GM19372 (cell line): ENCODE data around the gene TBCE.
"Not testable (repeated sequence)": the region's sequence is repeated elsewhere in the genome, so short reads cannot be mapped to it uniquely, and the experiment has no call there.

Experiments used
- ATAC-seq: cut with Tn5 transposase; IDR thresholded peaks from one replicate; pipeline ENCODE4 v1.9.1; 2021; ENCODE audit warnings: mild to moderate bottlenecking, low read depth, moderate library complexity; ENCODE audit not compliant: unreplicated experiment

The TBCE gene

DNA sequence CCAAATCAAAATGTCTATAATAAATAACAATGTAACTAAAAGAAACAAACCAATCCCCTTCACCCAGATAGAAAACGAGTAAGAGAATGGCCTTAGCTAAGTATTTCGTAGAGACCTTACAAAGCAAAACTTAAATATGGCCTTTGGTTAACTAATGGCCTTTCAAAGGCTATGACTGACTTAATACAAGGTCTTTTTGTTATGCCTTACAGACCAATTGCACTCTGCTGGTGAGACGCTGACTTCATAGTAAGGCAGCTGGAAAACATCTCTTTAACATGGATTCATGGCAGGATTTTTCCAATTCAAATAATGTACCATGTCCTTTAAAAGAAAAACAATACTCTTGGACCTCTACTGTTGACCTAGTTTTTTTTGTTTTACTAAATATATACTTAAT, 15.8 kb upstream of the TBCE start:
- ATAC-seq, result no peak

DNA sequence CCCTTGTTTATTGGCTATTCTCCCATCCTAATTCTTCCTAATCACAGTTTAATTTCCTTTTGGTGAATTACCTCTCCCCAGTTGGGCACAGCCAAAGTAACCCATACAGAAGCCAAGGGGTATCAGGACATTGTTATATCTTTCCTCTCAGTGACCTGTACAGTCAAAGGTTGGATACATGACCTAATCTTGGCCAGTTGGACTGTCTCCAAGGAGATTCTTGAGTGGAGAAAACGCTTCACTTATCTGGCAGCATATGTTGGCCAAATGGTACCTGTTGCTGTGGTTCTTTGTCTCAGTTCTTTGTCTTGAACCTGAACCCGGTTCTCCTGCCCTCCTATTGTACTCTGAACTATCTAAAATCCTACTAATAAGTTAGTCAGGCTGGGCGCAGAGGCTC, 15.3 kb upstream of the TBCE start:
- no peak for ATAC-seq

DNA sequence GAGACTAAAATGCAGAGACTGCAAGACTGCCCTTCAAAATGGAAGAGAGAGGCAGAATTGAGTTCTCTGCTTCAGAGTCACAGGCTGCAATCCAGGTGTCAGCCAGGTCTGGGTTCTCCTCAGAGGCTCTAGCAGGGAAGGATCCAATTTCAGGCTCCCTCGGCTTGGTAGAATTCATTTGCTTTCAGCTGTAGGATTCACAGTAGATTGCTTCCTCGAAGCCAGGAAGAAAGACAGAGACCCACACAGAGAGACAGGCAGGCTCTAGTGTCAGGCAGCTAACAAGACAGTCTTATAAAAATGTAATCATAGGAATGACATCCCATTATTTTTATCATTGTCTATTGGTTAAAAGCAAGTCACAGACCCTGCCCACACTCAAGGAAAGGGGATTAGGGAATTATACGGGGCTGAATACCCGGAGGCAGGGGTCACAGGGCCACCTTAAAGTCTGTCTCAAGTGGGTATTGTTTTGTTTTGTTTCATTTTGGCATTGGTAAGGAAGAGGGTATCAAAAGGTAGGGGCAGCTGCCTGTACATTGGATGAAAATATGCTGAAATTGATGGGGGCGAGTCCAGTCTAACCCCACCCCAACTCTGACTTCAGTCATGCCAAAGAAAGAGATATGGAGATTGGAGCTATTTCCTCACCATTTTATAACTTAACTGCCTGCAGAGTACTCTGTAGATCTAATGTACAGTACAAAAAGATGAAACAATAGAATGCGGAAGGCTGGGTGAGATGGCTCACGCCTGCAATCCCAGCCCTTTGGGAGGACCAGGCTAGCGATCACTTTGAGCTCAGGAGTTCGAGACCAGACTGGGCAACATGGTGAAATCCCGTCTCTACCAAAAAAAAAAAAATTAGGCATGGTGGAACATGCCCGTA, 9.5 kb upstream of the TBCE start:
- no peak for ATAC-seq

DNA sequence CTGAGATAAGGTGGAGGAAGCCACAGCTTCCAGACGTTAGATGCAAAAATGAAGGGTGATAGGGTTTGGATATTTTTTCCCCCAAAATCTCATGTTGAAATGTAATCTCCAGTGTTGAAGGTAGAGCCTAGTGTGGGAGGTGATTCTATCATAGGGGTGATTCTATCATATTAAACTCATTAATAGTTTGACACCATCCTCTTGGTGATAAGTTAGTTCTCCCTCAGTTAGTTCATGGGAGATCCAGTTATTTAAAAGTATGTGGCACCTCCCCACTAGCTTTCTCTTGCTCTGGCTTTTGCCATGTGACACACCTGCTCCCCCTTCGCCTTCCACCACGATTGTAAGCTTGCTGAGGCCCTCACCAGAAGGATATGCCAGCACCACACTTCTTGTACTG, 8.3 kb upstream of the TBCE start:
- no peak for ATAC-seq

DNA sequence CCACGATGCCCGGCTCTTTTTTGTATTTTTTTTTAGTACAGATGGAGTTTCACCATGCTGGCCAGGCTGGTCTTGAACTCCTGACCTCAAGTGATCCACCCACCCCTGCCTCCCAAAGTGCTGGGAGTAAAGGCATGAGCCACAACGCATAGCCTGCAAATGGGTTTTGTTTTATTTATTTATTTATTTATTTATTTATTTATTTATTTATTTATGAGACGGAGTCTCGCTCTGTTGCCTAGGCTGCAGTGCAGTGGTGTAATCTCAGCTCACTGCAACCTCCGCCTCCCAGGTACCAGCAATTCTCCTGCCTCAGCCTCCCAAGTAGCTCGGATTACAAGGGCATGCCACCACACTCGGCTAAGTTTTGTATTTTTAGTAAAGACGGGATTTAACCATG, 3.0 kb upstream of the TBCE start:
- ATAC-seq, result not testable (repeated sequence)

DNA sequence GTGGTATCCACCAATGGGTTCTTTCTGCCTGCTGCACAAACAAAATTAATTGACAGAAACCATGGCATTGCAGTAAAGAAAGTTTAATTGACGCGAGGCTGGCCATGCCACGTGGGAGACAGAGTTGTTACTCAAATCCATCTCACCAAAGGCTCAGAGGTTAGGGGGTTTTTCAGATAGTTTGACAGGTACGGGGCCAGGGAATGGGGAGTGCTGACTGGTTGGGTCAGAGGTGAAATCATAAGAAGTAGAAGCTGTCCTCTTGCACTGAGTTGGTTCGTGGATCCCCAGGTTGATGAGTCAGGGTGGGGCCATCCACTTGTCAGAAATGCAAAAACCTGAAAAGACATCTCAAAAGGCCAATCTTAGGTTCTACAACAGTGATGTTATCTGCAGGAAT, 941 bp upstream of the TBCE start:
- no peak for ATAC-seq

DNA sequence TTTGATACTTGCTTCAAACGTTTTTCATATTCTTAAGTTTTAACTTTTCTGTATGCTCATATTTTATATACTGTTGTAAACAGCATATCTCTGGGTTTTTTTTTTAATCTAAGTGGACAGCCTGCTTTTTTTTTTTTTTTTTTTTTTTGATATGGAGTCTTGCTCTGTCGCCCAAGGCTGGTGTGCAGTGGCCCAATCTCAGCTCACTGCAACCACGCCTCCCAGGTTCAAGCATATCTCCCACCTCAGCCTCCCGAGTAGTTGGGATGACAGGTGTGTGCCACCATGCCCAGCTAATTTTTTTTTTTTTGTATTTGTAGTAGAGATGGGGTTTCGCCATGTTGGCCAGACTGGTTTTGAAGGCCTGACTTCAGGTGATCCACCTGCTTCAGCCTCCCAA, 1.2 kb downstream of the TBCE start:
- ATAC-seq, result no peak

DNA sequence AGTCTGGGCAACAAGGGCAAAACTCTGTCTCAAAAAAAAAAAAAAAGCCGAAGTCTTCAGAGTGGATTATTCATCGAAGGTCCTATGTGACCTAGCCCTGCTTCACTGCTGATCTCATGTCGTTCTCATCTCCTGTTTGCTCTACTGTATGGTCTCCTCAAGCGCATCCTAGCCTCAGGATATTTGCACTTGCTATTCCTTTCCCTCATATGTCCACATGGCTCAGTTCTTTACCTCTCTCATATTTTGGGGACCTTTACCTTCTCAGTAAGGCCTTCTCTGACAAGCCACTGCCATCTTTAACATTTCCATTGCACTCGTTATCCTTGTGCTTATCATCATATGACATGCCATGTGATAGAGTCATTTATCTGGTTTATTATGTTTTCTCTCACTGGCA, 2.6 kb downstream of the TBCE start:
- ATAC-seq, result no peak

DNA sequence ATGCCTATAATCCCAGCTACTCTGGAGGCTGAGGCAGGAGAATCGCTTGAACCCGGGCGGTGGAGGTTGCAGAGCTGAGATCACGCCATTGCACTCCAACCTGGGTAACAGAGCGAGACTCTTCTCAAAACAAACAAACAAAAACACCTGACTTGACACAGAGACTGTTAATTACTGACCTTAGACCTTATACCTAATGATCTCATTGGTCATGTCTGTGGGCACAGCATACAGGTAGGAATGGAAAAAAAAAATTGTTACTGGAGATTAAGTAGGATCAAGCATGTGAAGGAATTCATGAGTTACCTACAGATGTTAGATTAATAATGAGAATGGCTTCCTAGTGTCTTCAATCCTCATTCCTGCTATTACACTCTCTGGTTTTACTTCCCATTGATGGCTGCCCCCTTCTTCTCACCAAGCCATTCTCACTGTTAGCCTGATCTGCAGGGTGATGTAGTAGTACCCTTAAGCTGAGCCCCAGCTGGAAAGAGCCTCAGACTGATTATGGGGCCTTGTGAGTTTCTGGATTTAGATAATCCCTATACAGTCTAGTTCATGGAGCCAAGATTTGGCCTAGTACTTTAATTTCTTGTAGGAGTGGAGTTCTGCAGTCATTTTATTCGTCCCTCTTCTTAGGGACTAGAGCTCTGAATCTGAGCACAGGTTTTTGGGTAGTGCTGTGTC, 8.8 kb downstream of the TBCE start:
- no peak for ATAC-seq

DNA sequence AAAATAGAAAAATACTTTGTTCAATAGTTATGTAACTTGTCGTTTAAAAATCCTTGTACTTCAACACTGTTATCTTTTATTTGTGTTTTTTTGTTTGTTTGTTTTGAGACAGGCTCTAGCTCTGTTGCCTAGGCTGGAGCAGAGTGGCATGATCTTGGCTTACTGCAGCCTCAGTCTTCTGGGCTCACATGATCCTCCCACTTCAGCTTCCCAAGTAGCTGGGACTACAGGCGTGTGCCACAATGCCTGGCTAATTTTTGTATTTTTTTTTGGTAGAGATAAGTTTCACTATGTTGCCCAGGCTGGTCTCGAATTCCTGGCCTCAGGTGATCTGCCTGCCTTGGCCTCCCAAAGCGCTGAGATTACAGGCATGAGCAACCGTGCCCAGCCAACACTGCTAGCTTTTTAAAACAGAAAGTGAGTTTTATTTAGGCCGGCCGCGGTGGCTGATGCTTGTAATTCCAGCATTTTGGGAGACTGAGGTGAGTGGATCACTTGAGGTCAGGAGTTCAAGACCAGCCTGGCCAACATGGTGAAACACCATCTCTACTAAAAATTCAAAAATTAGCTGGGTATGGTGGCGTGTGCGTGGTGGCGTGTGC, 11.0 kb downstream of the TBCE start:
- not testable (repeated sequence) for ATAC-seq

DNA sequence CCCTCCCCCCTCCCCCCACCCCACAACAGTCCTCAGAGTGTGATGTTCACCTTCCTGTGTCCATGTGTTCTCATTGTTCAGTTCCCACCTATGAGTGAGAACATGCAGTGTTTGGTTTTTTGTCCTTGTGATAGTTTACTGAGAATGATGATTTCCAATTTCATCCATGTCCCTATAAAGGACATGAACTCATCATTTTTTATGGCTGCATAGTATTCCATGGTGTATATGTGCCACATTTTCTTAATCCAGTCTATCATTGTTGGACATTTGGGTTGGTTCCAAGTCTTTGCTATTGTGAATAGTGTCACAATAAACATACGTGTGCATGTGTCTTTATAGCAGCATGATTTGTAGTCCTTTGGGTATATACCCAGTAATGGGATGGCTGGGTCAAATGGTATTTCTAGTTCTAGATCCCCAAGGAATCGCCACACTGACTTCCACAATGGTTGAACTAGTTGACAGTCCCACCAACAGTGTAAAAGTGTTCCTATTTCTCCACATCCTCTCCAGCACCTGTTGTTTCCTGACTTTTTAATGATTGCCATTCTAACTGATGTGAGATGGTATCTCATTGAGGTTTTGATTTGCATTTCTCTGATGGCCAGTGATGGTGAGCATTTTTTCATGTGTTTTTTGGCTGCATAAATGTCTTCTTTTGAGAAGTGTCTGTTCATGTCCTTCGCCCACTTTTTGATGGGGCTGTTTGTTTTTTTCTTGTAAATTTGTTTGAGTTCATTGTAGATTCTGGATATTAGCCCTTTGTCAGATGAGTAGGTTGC, 14.9 kb downstream of the TBCE start:
- not testable (repeated sequence) for ATAC-seq

DNA sequence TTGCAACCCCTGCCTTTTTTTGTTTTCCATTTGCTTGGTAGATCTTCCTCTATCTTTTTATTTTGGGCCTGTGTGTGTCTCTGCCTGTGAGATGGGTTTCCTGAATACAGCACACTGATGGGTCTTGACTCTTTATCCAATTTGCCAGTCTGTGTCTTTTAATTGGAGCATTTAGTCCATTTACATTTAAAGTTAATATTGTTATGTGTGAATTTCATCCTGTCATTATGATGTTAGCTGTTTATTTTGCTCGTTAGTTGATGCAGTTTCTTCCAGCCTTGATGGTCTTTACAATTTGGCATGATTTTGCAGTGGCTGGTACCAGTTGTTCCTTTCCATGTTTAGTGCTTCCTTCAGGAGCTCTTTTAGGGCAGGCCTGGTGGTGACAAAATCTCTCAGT, 18.4 kb downstream of the TBCE start:
- not testable (repeated sequence) for ATAC-seq

DNA sequence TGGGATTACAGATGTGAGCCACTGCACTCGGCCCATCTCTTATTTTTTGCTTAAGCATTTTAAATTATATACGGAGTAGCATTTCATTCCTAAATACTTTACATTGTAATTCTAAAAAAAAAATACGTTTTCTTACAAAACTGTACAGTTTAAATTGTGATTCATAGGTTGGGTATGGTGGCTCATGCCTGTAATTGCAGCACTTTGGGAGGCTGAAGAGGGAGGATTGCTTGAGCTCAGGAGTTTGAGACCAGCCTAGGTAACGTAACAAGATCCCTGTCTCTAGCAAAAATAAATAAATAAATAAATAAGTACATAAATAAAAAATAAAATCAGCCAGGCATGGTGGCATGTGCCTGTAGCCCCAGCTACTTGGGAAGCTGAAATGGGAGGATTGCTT, 24.6 kb downstream of the TBCE start:
- no peak for ATAC-seq

DNA sequence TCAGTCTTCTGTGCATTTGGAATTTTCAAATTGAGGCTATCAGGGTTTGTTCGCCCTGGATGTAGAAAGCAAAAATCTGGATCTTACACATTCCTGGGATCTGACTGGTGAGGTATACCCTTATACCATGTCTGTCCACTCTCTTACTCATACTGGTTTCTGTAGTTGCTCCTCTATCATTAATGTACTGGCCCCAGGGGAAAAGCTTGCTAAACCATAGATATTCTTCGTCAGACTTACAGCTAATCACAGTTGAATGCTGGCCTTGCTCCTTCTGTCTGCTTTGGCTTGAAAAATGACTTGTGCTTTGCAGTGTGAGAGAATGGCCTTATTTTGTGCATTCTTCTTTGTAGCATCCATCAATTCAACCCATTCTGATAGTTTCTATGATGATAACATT, 30.5 kb downstream of the TBCE start:
- no peak for ATAC-seq

DNA sequence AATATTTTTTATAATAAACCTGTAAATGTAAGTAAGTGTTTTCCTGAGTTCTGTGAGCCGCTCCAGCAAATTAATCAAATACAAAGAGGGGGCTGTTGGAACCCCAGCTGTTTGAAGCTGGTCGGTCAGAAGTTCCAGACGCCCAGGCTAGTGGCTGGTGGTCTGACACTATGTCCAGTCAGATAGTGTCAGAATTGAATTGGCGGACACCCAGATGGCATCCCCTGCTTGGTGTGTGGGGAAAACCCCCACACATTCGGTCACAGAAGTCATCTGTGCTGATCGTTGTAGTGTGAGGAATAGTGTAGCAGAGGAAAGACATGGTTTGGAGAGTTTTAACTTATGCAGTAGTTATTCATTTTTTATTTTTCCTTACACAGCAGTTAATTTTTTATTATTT, 32.4 kb downstream of the TBCE start:
- no peak for ATAC-seq

DNA sequence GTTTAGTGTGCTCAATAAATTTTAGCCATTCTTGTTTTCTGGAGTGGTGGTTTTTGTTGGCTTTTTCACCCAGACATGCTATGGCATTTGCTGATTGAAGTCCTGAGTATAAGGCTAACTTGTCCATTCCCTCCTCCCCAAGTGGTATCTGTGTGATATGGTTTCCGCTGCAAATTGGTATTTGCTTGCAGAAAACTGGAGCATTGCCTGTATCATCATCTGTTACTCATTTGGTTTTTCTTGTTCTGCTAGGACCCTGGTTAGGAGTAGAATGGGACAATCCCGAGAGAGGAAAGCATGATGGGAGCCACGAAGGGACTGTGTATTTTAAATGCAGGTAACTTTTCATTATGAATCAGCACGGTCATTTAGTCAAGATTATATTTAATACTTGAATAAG, 34.0 kb downstream of the TBCE start:
- no peak for ATAC-seq

DNA sequence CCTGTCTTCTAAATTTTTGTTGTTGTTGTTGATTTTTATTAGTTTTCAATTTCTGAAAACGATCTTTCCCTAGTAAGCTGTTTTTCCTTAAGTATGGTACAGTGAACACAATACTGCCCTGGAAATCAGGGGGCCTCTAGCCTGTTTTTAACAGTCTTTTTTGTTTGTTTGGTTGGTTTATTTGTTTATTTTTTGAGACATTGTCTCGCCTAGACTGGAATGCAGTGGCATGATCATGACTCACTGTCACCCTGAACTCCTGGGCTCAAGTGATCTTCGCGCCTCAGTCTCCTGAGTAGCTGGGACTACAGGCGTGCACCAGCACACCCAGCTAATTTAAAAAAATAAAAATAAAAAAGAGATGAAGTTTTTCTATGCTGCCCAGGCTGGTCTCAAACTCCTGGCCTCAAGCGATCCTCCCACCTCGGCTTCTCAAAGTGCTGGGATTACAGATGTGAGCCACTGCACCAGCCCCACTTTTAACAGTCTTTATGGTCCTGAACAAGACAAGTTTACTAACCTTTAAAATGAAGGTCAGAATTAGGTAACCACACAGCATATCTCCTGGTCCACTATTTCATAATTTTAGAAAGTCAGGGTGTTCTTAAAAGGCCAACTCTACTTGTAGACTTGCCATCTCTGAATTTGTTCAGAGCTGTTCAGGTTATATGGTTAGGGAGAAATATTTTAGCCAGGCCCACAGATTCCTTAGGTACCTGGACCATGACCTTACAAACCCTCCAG, 35.4 kb downstream of the TBCE start:
- ATAC-seq, result no peak

DNA sequence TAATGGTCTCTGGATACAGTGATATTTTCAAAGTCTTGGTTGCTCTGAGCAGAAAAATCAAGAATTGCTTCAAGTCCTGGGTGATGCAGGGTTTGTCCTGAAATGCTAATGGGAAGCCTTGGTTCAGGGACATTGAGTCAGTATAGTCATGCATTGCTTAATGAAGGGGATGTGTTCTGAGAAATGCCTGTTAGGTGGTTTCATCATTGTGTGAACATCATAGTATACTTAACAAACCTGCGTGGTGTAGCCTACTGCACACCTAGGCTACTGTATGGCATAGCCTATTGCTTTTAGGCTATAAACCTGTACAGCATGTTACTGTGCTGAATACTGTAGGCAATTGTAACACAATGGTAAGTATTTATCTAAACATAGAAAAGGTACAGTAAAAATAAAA, 36.4 kb downstream of the TBCE start:
- no peak for ATAC-seq

DNA sequence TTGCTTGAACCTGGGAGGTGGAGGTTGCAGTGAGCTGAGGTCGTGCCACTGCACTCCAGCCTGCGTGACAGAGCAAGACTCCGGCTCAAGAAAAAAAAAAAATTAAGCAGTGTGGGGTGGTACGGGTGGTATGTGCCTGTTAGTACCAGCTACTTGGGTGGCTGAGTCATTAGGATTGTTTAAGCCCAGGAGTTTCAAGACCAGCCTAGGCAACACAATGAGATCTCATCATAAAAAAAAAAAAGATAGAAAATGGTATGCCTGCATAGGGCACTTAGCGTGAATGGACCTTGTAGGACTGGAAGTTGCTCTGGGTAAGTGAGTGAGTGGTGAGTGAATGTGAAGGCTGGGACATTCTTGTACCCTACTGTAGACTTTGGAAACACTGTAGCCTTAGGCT, 37.0 kb downstream of the TBCE start:
- no peak for ATAC-seq

DNA sequence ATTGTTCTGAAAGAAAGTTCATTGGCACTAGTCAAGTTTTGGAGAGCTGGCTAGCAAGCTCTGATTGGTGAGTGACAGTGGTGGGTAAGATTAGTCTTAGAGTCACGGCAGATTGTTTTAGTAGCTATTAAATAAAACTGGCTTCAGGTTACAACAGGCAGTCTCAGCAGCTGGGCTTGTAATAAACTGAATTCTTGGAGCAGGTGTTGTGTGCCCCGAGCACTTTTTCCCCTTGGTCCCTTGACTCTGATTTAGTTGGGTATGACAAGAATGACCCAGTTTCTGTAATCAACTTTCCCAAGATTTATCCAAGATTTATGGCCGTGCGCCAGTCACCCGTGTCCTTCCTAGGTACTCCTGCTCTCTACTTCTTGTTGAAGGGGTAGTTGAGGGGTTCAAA, 40.2 kb downstream of the TBCE start:
- ATAC-seq, result no peak
